HEK293 (cell line): Measurements from ENCODE around the gene ARPIN.

Experiments used
- CTCF ChIP-seq: fragments of 450-650 bp; formaldehyde crosslinking; IDR thresholded peaks from 2 replicates; pipeline ENCODE4 v1.5.1; 2016; ENCODE audit warnings: missing biosample characterization, missing genetic modification characterization
- KLF9 ChIP-seq: fragments of 450-650 bp; formaldehyde crosslinking; IDR thresholded peaks from 2 replicates; pipeline ENCODE4 v1.5.1; 2016; ENCODE audit warnings: missing biosample characterization, missing genetic modification characterization, low read depth
- MYNN ChIP-seq: fragments of 450-650 bp; formaldehyde crosslinking; IDR thresholded peaks from 2 replicates; pipeline ENCODE4 v1.5.1; 2016; ENCODE audit warnings: missing biosample characterization, missing genetic modification characterization, borderline replicate concordance
- OVOL3 ChIP-seq: fragments of 450-650 bp; formaldehyde crosslinking; IDR thresholded peaks from 2 replicates; pipeline ENCODE4 v1.5.1; 2016; ENCODE audit warnings: missing biosample characterization, missing genetic modification characterization
- RBAK ChIP-seq: fragments of 450-650 bp; formaldehyde crosslinking; IDR thresholded peaks from 2 replicates; pipeline ENCODE4 v1.5.1; 2016; ENCODE audit warnings: missing biosample characterization, missing genetic modification characterization
- ZNF792 ChIP-seq: fragments of 450-650 bp; formaldehyde crosslinking; IDR thresholded peaks from 2 replicates; pipeline ENCODE4 v1.5.1; 2016; ENCODE audit warnings: missing biosample characterization, missing genetic modification characterization

GRCh38 chr15:89847101-89847500 lies 65.7 kb downstream of the ARPIN start:
- TF ChIP-seq MYNN, result no peak
- no peak for TF ChIP-seq RBAK (tag by site-specific recombination)
- TF ChIP-seq CTCF (tag by site-specific recombination), result no peak
- no peak for TF ChIP-seq KLF9 (tag by site-specific recombination)
- TF ChIP-seq OVOL3, result no peak
- no peak for TF ChIP-seq ZNF792 (tag by site-specific recombination)
